ENCODE results near the gene SCNN1G.

The SCNN1G gene

GRCh38 chr16:23202166-23202565, 19.6 kb downstream of the SCNN1G start:
- DNase-seq (ENCODE audit: low spot score), result no peak

GRCh38 chr16:23206986-23207385, 24.4 kb downstream of the SCNN1G start:
- DNase-seq (ENCODE audit: low spot score), result no peak

- DNase-seq (ENCODE audit: low spot score), result no peak
Observed at GRCh38 chr16:23207485-23207884, 24.9 kb downstream of the SCNN1G start.

- no peak for DNase-seq (ENCODE audit: low spot score)
Observed at GRCh38 chr16:23209606-23210005, 27.1 kb downstream of the SCNN1G start.

GRCh38 chr16:23213831-23214230, 31.3 kb downstream of the SCNN1G start:
- no peak for DNase-seq (ENCODE audit: low spot score)

- no peak for DNase-seq (ENCODE audit: low spot score)
Observed at GRCh38 chr16:23214796-23215195, 32.3 kb downstream of the SCNN1G start.

- DNase-seq (ENCODE audit: low spot score), result no peak
Observed at GRCh38 chr16:23215435-23215834, 32.9 kb downstream of the SCNN1G start.

GRCh38 chr16:23216658-23217246, 34.2 kb downstream of the SCNN1G start:
- no peak for DNase-seq (ENCODE audit: low spot score)

GRCh38 chr16:23217646-23218045, 35.1 kb downstream of the SCNN1G start:
- DNase-seq (ENCODE audit: low spot score), result no peak

GRCh38 chr16:23222929-23223328, 40.4 kb downstream of the SCNN1G start:
- no peak for DNase-seq (ENCODE audit: low spot score)

GRCh38 chr16:23223368-23223767, 40.8 kb downstream of the SCNN1G start:
- DNase-seq (ENCODE audit: low spot score), result no peak

- DNase-seq (ENCODE audit: low spot score), result no peak
Observed at GRCh38 chr16:23225109-23225508, 42.6 kb downstream of the SCNN1G start.

- no peak for DNase-seq (ENCODE audit: low spot score)
Observed at GRCh38 chr16:23225634-23226033, 43.1 kb downstream of the SCNN1G start.

GRCh38 chr16:23227529-23227928, 45.0 kb downstream of the SCNN1G start:
- no peak for DNase-seq (ENCODE audit: low spot score)

- no peak for DNase-seq (ENCODE audit: low spot score)
Observed at GRCh38 chr16:23229714-23230113, 47.2 kb downstream of the SCNN1G start.

- no peak for DNase-seq (ENCODE audit: low spot score)
Observed at GRCh38 chr16:23232806-23233205, 50.3 kb downstream of the SCNN1G start.

- no peak for DNase-seq (ENCODE audit: low spot score)
Observed at GRCh38 chr16:23235176-23235575, 52.6 kb downstream of the SCNN1G start.

GRCh38 chr16:23236983-23237382, 54.4 kb downstream of the SCNN1G start:
- no peak for DNase-seq (ENCODE audit: low spot score)

GRCh38 chr16:23240994-23241393, 58.4 kb downstream of the SCNN1G start:
- no peak for DNase-seq (ENCODE audit: low spot score)

- no peak for DNase-seq (ENCODE audit: low spot score)
Observed at GRCh38 chr16:23244122-23244521, 61.6 kb downstream of the SCNN1G start.

- no peak for DNase-seq (ENCODE audit: low spot score)
Observed at GRCh38 chr16:23245268-23245667, 62.7 kb downstream of the SCNN1G start.

GRCh38 chr16:23248261-23249194, 66.0 kb downstream of the SCNN1G start:
- no peak for DNase-seq (ENCODE audit: low spot score)

- no peak for DNase-seq (ENCODE audit: low spot score)
Observed at GRCh38 chr16:23249830-23250229, 67.3 kb downstream of the SCNN1G start.

GRCh38 chr16:23252310-23252709, 69.8 kb downstream of the SCNN1G start:
- DNase-seq (ENCODE audit: low spot score), result no peak
